Amniotic stem cell (primary cell): ENCODE measurements around the gene CCDC69.
"Not testable (repeated sequence)": the region's sequence is repeated elsewhere in the genome, so short reads cannot be mapped to it uniquely, and the experiment has no call there.

ENCODE experiments used
- DNase-seq: peaks from one replicate; lab custom pipeline; 2025; lab: John Stamatoyannopoulos, UW

Gene CCDC69

GRCh38 chr5:151223447-151224264 is at the start of gene CCDC69:
TSS of gene CCDC69 (minus strand) at chr5:151224092. CDS start at chr5:151223970, 122 bp downstream.
- DNase-seq = no peak

- DNase-seq = no peak
These were observed 47.4 kb upstream of the CCDC69 start for GRCh38 chr5:151271336-151271735.

GRCh38 chr5:151270599-151270998 is 46.7 kb upstream of the CCDC69 start:
- DNase-seq = no peak

GRCh38 chr5:151267491-151268260 is 43.8 kb upstream of the CCDC69 start:
- no peak for DNase-seq

GRCh38 chr5:151264113-151264512 is 40.2 kb upstream of the CCDC69 start:
- DNase-seq = no peak

GRCh38 chr5:151262532-151262931 is 38.6 kb upstream of the CCDC69 start:
- DNase-seq = no peak

GRCh38 chr5:151259931-151260330 is 36.0 kb upstream of the CCDC69 start:
- DNase-seq = no peak

- no peak for DNase-seq
These were observed 34.9 kb upstream of the CCDC69 start for GRCh38 chr5:151258816-151259215.

GRCh38 chr5:151258201-151258611 is 34.3 kb upstream of the CCDC69 start:
- DNase-seq = no peak

GRCh38 chr5:151257731-151258181 is 33.9 kb upstream of the CCDC69 start:
- DNase-seq = no peak

GRCh38 chr5:151255621-151256286 is 31.9 kb upstream of the CCDC69 start:
- no peak for DNase-seq

- DNase-seq = not testable (repeated sequence)
These were observed 31.1 kb upstream of the CCDC69 start for GRCh38 chr5:151254990-151255389.

- DNase-seq = no peak
These were observed 30.7 kb upstream of the CCDC69 start for GRCh38 chr5:151254556-151254955.

- no peak for DNase-seq
These were observed 29.7 kb upstream of the CCDC69 start for GRCh38 chr5:151253605-151253950.

GRCh38 chr5:151252762-151253604 is 29.1 kb upstream of the CCDC69 start, which contains the start of gene GM2A:
TSS of gene GM2A (plus strand) at chr5:151253185. CDS start at chr5:151253217, 32 bp downstream.
- DNase-seq = peak; percentile 99

GRCh38 chr5:151251621-151252020 is 27.7 kb upstream of the CCDC69 start:
- DNase-seq = no peak

GRCh38 chr5:151251001-151251551 is 27.2 kb upstream of the CCDC69 start:
- no peak for DNase-seq

GRCh38 chr5:151250346-151251000 is 26.6 kb upstream of the CCDC69 start:
- DNase-seq = no peak

GRCh38 chr5:151249281-151249680 is 25.4 kb upstream of the CCDC69 start:
- DNase-seq = no peak

GRCh38 chr5:151248651-151249050 is 24.8 kb upstream of the CCDC69 start:
- no peak for DNase-seq
